GM19351 (cell line): Measurements from ENCODE around the gene CTAGE15.
"Not testable (repeated sequence)": the region's sequence is repeated elsewhere in the genome, so short reads cannot be mapped to it uniquely, and the experiment has no call there.

Source experiments
- ATAC-seq: cut with Tn5 transposase; IDR thresholded peaks from one replicate; pipeline ENCODE4 v1.9.1; 2021; ENCODE audit warnings: mild to moderate bottlenecking, moderate library complexity; ENCODE audit not compliant: unreplicated experiment

Gene CTAGE15, protein sequence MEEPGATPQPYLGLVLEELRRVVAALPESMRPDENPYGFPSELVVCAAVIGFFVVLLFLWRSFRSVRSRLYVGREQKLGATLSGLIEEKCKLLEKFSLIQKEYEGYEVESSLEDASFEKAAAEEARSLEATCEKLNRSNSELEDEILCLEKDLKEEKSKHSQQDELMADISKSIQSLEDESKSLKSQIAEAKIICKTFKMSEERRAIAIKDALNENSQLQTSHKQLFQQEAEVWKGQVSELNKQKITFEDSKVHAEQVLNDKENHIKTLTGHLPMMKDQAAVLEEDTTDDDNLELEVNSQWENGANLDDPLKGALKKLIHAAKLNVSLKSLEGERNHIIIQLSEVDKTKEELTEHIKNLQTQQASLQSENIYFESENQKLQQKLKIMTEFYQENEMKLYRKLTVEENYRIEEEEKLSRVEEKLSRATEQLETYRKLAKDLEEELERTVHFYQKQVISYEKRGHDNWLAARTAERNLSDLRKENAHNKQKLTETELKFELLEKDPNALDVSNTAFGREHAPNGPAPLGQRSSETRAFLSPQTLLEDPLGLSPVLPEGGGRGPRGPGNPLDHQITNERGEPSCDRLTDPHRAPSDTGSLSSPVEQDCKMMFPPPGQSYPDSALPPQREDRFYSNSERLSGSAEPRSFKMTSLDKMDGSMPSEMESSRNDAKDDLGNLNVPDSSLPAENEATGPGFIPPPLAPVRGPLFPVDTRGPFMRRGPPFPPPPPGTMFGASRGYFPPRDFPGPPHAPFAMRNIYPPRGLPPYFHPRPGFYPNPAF

DNA sequence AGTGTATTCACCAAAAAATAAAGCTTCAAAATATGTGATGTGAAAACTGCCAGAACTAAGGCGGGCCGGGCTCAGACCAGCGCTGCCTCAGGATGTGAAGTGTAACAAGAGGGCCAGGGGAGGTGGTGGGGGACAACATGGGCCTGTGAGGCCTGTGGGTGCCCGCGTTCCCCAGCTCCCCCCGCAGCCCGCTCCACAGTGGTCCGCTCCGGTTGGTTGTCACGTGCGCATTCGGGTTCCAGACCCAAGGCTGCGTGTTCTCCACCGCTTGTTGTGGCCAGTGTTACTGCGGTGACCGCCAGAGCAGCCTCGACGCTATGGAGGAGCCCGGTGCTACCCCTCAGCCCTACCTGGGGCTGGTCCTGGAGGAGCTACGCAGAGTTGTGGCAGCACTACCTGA is at the start of gene CTAGE15:
Gene CTAGE15, plus strand, starts transcription at position 301 of the 400 bp plus-strand sequence. Its CDS starts 17 bp downstream, at position 318.
- not testable (repeated sequence) for ATAC-seq

DNA sequence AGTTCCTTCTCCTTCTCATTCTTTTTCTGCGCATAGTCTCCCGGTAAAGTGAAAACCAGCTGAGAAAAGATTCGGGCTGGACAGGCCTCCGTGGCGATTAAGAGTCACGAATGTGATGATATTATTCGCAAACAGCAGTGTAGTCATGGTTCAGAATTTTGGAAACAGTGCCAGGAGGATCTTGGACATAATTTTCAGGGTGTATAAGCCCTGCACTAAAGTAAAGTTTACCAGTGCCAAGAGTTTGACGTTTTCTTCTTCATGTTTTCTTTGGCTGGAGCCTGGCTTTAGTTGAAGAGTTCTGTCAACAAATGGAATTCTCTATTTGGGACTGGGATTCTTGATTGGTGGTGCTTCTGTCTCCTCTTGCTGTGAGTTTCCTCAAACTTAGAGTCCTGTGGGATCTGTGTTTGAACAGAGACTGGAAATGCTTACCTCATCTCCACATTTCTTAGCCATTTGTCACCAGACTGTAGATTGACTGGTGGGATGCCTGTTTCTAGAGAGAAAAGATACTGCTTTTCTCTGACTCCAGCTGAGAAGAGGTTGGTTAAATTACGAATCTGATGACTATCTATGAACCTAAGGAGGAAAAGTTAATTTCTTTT is 49.2 kb upstream of the CTAGE15 start:
- ATAC-seq = not testable (repeated sequence)

DNA sequence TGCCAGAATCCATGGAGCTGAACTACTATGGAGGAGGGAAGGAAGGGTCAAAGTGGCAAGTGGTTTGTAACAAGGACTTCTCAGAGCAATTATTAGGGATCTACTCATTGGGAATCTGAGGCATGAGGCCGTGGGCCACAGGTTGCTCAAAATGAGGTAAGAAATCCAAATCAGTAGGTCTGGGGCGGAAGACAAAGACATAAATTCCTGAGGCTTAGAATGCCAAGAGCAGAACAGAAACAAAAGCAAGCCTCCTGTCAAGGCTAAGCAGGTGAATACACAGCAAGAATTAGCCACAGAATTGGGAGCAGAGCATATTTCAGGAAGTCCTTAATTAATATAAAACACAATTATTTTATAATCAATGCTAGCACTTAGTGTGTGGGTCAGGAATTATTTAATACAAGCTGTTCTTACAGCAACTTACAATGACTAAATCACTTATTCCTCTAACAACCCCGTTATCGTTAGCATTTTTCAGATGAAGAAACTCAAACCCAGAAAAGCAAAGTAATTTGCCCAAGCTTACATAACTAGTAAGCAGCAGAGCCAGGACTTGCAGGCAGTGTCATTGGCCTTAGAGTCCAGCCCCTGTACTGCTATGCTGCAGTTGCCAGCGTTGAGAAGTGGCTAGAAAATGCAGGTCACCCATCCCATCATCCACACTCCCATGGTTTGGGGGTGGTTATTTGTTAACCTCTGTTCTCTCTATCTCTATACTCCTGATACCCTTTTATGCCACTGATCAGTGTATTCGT is 40.3 kb upstream of the CTAGE15 start:
- ATAC-seq = not testable (repeated sequence)

DNA sequence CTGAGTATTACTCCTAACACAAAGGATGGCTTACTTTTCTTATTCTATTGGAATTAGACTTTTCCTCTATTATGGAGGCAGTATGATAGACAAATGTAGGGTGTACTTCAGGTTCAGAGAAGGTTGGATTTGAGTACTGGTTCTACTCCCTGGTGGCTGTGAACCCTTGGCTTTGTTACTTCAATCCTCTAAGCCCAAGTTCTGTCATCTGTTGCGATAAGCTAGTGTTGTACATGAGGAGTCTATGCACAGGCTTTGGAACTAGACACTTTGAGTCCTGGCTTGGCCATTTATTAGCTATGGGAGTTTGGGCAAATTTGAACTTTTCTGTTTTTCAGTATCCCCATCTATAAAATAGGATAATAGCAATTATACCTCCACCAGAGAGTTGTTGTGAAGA is 39.7 kb upstream of the CTAGE15 start:
- ATAC-seq = not testable (repeated sequence)

DNA sequence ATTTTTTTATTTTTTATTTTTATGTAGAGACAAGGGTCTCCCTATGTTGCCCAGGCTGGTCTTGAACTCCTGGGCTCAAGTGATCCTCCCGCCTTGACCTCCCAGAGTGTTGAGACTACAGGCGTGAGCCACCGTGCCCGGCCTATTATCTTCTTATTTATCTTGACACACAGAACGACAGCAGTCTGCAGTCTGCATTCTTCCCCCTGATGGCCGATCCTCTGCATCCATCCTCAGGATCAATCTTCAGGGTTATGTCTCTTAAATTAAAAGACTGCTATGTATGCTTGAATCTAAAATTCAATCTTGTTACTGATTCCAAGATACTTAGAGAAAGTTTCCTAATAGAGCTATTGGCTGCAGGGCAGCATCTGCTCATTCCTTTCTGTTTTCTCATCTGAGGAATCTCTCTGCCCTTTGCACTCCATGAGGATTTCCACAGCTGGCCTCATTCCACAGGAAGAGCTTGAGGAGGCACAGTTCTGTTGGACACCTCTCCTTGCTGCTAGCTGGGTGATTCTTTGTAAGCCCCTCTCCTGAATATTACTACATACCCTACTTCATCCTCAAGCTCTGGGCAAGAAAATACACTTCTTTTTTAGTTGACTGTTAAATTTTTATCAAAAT is 38.3 kb upstream of the CTAGE15 start:
- not testable (repeated sequence) for ATAC-seq

DNA sequence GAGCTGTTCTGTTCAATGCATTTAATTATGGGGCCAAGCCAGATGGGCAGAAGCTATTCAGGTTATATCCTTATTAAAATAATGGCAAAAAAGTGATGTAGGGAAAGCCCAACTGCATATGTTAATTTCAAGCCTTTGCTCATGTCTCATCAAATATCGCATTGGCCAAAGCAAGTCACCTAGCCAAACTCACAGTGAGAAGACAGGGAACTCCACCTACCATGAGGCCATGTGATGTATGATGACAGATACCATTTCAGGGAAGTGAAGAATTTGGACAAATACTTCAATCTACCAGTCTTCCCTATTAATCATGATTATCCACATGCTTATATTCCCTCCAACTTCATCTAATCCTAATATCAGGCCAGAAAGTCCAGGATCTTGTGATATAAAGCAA is 35.2 kb upstream of the CTAGE15 start:
- not testable (repeated sequence) for ATAC-seq

DNA sequence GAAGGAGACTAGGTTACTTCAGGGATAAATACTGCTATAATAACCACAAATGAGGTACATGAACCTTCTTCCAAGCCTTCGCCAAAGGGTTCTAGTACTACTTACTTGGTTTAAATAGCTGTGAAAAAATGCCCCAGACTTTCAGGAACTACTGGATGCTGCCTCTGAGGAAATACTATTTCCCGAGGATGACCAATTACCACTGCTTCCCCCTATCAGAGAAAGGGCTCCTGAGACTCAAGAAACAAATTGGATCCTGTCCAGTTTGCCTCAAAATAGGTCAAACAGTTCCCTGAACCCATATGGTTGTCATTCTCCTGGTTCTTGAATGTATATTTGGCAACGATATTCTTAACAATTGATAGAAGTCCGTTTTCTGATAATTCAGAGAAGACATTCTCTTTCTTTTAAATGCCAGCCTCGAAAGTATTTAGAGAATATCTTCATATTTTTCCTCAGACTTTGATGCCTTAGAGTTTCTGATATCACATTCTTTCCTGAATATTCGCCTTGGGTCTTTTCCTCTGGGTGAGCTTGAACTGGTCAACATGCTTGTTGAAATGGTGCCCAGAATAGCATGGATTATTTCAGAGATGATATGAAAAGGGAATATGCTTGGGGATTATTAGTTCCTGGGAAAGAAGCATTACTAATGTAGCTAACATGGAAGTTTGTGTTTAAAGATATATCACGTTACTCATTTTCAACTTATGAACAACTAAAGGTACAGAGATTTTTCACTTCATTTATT is 28.1 kb upstream of the CTAGE15 start:
- ATAC-seq = not testable (repeated sequence)

DNA sequence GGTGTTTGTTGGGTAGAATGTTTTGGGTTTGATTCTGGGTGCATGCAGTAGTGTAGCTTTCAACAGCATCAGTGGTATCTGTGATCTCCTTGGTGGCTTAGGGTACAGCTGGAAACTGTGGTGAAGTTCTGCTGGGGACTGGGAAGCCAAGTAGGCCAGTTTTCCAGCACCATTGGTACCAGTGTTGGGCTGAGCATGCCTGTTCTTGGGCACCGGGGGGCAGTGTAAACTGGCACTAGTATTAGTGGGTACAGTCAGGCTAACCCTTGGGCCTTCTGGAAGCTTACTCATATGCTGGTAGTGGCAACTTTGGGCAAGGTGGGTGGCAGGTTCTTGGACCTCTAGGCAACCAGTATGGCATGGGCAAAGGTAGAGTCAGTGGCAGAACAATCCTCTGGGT is 15.6 kb upstream of the CTAGE15 start:
- not testable (repeated sequence) for ATAC-seq

DNA sequence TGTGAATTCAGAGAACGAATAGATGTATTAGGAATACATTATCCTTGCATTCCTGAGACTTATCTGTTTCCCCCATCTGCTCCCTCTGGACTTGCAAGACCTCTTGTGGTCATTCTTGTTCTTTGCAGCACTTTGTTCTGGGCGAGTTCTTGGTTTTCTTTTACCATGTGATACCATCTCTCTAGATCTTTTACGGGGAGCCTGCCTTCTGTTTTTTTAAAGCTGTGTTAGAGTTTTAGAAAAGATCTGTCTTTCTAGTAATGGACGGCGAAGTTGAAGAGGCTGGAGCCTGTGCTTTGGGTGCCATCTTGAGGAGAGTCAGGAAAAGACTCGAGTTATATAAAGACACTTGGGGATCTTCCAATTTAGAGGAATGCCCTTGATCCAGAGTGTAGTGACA is 8.3 kb upstream of the CTAGE15 start:
- not testable (repeated sequence) for ATAC-seq

DNA sequence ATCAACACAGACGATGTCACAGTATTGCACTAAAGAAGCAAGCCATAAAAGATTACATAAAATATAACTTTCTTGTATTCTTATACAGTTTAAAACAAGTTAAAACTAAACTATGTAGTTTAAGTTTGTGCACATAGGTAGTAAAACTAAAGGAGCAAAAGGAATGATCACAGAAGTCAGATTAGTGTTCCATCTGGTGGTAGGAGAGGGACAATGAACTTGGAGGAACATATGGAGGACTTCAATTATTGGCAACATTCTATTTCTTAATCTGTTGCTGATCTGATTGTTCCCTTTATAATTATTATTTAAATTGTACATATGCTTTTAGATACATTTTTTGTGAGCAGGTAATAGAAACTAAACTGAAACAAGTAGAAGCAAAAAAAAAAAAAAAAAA is 5.6 kb upstream of the CTAGE15 start:
- not testable (repeated sequence) for ATAC-seq

DNA sequence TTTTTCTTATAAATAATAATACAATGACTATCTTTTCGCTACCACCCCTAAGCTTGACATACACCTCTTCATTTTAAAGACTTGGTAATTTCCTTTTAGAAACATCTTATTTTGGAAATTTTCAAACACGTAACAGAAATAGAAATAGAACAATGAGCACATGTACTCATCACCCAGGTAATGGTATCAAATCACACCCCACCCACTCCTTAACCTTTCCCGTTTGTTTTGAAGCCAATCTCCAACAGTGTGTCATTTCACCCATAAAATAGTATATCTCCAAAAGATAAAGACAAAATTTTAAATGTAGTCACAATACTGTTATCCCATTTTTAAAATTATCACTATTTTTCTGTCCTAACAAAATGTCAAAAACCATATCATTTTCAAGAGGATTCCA is 16.6 kb downstream of the CTAGE15 start:
- ATAC-seq = not testable (repeated sequence)

DNA sequence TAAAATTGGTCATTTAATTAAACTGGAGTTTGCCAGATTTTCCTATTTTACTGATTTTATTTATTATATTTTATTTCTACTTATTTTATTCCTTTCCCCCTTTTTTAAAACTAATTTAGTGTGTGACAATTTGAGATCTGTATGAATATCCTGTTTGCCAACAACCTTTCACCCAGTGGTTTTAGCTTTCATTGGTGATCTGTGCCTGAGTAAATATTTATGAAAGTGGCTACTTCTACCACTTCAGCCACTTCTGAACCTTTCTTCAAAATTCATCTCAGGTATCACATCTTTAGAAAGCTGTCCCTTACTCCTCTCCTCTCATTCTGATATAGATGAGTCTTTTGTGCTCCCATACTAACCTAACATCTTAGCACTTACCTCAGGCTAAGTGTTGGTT is 18.3 kb downstream of the CTAGE15 start:
- ATAC-seq = not testable (repeated sequence)

DNA sequence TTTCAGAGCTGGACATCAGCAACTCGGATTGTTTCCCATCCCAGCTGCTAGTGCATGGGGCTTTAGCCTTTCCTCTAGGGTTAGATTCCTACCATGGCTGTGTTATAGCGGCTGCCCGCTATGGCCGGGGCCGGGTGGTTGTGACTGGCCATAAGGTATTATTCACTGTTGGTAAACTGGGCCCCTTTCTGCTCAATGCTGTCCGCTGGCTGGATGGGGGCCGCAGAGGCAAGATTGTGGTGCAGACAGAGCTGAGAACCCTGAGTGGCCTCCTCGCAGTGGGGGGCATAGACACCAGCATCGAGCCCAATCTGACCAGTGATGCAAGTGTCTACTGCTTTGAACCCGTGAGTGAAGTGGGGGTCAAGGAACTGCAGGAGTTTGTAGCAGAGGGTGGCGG is 26.5 kb downstream of the CTAGE15 start:
- ATAC-seq = not testable (repeated sequence)

DNA sequence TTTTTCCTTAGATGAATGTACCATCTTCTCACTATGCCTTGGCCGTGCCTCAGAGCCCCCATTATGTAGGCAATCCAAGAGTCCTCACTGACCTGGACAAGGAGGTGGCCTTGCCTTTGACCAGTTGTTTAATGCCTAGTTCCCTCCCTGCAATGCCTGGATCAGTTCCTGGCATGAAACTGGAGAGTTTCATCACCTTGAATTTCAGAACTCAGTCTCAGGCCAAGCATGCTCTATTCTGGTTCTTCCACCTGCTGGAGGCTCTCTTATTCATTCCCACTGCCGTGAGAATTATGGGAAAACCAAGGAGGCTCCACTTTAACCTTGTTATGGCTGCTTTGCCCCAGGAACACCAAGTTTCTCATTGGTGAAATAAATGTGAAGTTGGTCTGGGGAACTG is 31.9 kb downstream of the CTAGE15 start:
- not testable (repeated sequence) for ATAC-seq

DNA sequence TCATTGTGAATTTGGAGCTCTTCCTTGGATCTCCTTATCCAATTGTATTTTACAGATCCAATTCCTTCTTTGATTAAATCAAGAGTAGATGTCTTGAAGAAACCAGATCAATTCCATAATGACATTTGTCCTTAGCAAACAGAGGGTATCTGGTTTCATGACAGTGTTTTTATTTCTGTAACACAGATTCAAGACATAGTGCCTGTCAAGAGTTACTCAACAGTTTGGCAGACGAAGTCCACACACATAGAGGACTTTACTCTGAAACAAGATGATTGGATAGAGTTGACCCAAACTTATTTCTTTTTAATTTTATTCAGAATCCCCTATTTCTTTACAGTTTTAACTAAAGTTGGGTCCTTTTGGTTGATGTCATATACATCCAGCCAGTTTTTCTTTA is 34.5 kb downstream of the CTAGE15 start:
- ATAC-seq = not testable (repeated sequence)

DNA sequence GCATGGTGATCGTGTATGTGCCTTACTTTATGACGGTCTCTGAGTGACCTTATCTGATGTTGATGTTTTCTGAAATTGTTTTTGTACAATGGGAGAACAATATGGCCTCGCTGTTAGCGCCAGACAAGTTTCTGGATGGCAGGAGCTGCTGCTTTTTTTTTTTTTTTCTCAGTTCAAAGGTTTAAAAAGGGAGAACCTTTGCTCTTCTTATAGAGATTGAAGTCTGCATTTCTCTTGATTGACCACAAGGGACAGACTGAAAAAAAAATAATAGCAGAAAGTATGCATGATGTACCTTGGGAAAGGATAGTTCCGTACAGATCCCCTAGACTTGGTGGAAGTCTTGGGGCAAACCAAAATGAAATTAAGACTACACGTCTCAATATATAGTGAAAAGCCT is 43.9 kb downstream of the CTAGE15 start:
- not testable (repeated sequence) for ATAC-seq

DNA sequence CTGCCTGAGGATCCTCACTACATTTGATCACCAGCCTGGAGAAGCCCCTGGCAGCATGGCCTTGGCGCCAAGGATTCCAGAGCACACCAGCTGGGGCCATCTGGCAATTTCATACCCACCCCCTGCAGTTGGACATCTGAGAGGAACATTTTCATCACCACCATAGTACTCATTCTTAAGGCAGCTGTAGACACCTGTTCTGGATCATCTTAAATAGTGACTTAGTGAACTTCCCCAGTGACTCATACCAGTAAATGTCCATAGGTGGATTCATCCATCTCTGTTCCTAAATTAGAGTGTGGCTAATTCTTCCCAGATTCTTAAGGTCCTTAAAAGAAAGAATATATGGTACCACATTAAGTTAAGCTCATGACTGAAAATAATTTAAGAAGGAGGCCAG is 45.6 kb downstream of the CTAGE15 start:
- not testable (repeated sequence) for ATAC-seq

DNA sequence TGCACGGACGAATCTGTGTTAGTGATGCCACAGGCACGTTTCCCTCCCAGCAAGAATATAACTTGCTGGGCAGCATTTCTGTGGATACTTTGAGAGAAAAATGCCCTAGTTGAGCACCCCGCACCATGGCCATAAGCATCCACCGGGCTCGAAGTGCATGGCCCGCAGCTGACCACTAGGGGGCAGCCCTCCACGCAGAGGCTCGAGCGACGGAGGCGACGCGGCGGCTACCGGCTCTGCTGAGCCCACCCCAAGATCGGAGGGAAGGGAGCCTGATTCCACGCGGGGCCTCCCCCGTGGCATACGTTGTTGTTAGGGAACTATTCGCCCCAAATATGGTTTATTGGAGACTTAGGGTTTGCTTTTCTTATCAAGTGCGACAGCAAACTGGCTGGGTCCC is 48.5 kb downstream of the CTAGE15 start:
- peak; percentile 20 for ATAC-seq

DNA sequence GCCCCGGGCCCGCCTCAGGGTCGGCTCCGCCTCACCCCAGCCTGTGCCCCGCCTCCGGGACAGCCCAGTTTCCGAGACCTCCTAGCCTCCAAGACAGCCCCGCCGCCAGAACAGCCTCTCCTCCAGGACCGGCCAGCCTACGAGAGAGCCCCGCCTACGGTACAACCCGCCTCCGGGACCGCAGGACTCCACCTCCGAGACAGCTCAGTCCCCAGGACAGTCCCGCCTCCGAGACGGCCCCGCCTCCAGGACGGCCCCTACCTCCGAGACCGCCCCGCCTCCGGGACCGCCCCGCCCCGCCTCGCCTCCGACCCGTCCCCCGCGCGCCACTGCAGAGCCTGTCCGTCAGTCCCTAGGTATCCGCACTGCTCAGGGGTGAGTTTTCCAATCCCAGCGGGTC is 49.0 kb downstream of the CTAGE15 start, which contains the start of gene TCAF2:
Gene TCAF2, plus strand, starts transcription at position 329 of the 400 bp plus-strand sequence.
- ATAC-seq = peak; percentile 76
